OCI-LY3 (cell line): ENCODE results near the gene ODAD2.

Experiments used
- H2AFZ ChIP-seq: fragments of 200-600, 300-600 bp; shearing (Covaris generic); 2 replicates; pipeline ENCODE4 v1.6.0; 2014; ENCODE audit warnings: antibody characterized with exemption, low read depth, low read length
- H3K27ac ChIP-seq: fragments of 200-600, 300-600 bp; sonication (generic); 2 replicates; pipeline ENCODE4 v1.5.1; 2014; ENCODE audit warnings: mild to moderate bottlenecking, low read length, moderate library complexity, mixed read lengths
- H3K27me3 ChIP-seq: fragments of 200-600, 300-600 bp; sonication (generic); 2 replicates; pipeline ENCODE4 v1.6.1; 2014; ENCODE audit warnings: low read depth, low read length, mixed read lengths
- H3K36me3 ChIP-seq: fragments of 200-600, 300-600 bp; sonication (generic); replicated peaks from 2 replicates; pipeline ENCODE3; 2014; ENCODE audit warnings: low read depth, low read length, mixed read lengths
- H3K4me1 ChIP-seq: fragments of 300-600, 200-600 bp; sonication (generic); 2 replicates; pipeline ENCODE4 v1.6.1; 2014; ENCODE audit warnings: low read length, mixed read lengths
- H3K4me2 ChIP-seq: fragments of 200-600, 300-600 bp; sonication (generic); 2 replicates; pipeline ENCODE4 v1.6.1; 2014; ENCODE audit warnings: low read length, mixed read lengths
- H3K4me3 ChIP-seq: fragments of 300-600, 200-600 bp; sonication (generic); 2 replicates; pipeline ENCODE4 v1.5.1; 2014; ENCODE audit warnings: antibody characterized with exemption, mild to moderate bottlenecking, low read length, moderate library complexity
- H3K79me2 ChIP-seq: fragments of 300-600, 200-600 bp; shearing (Covaris generic); 2 replicates; pipeline ENCODE4 v1.6.1; 2014; ENCODE audit warnings: mild to moderate bottlenecking, low read length, mixed read lengths
- H3K9ac ChIP-seq: fragments of 300-600, 200-600 bp; shearing (Covaris generic); 2 replicates; pipeline ENCODE4 v1.6.0; 2014; ENCODE audit warnings: mild to moderate bottlenecking, low read length, moderate library complexity
- H3K9me3 ChIP-seq: fragments of 200-600, 300-600 bp; shearing (Covaris generic); 2 replicates; pipeline ENCODE4 v1.6.1; 2014; ENCODE audit warnings: low read length, mixed read lengths; ENCODE audit not compliant: insufficient read depth
- H4K20me1 ChIP-seq: fragments of 200-600, 300-600 bp; sonication (generic); 2 replicates; pipeline ENCODE4 v1.6.1; 2016; ENCODE audit warnings: low read length, mixed read lengths; ENCODE audit not compliant: insufficient read depth
- EZH2phosphoT487 ChIP-seq: fragments of 200-600 bp; shearing (Covaris generic); IDR thresholded peaks from 2 replicates; pipeline ENCODE4 v1.6.1; 2018; ENCODE audit warnings: antibody characterized with exemption, mixed run types, low read depth
- TF ChIP-seq, protein P1 (sequence below): fragments of 200-600, 300-600 bp; sonication (generic); IDR thresholded peaks from 2 replicates; pipeline ENCODE4 v1.5.1; 2014; ENCODE audit warnings: antibody characterized with exemption, low read length, low read depth

The ODAD2 gene

DNA sequence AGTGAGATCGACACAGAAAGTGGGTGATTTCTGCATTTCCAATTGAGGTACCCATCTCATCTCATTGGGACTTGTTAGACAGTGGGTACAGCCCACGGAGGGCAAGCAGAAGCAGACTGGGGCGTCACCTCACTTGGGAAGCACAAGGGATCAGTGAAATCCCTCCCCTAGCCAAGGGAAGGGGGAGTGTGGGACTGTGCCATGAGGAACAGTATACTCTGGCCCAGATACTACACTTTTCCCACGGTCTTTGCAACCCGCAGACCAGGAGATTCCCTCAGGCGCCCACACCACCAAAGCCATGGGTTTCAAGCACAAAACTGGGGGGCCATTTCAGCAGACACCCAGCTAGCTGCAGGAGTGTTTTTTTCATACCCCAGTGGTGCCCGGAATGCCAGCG, 99.8 kb downstream of the ODAD2 start:
- no peak overlapping the region for H3K4me3 ChIP-seq
- no peak overlapping the region for H3K27ac ChIP-seq
- H3K9ac ChIP-seq: no peak overlapping the region
- no peaks in the 10 kb centered on the region for H3K79me2 ChIP-seq
- H4K20me1 ChIP-seq: no peaks in the 10 kb centered on the region
- H3K4me1 ChIP-seq: no peaks in the 10 kb centered on the region
- no peaks in the 10 kb centered on the region for H3K9me3 ChIP-seq
- no peaks in the 10 kb centered on the region for H3K27me3 ChIP-seq
- no peaks in the 10 kb centered on the region for H3K36me3 ChIP-seq
- no peak for TF ChIP-seq EZH2phosphoT487
- TF ChIP-seq, protein P1, sequence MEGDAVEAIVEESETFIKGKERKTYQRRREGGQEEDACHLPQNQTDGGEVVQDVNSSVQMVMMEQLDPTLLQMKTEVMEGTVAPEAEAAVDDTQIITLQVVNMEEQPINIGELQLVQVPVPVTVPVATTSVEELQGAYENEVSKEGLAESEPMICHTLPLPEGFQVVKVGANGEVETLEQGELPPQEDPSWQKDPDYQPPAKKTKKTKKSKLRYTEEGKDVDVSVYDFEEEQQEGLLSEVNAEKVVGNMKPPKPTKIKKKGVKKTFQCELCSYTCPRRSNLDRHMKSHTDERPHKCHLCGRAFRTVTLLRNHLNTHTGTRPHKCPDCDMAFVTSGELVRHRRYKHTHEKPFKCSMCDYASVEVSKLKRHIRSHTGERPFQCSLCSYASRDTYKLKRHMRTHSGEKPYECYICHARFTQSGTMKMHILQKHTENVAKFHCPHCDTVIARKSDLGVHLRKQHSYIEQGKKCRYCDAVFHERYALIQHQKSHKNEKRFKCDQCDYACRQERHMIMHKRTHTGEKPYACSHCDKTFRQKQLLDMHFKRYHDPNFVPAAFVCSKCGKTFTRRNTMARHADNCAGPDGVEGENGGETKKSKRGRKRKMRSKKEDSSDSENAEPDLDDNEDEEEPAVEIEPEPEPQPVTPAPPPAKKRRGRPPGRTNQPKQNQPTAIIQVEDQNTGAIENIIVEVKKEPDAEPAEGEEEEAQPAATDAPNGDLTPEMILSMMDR: no peak
- H3K4me2 ChIP-seq: no peak overlapping the region
- no peak overlapping the region for H2AFZ ChIP-seq

DNA sequence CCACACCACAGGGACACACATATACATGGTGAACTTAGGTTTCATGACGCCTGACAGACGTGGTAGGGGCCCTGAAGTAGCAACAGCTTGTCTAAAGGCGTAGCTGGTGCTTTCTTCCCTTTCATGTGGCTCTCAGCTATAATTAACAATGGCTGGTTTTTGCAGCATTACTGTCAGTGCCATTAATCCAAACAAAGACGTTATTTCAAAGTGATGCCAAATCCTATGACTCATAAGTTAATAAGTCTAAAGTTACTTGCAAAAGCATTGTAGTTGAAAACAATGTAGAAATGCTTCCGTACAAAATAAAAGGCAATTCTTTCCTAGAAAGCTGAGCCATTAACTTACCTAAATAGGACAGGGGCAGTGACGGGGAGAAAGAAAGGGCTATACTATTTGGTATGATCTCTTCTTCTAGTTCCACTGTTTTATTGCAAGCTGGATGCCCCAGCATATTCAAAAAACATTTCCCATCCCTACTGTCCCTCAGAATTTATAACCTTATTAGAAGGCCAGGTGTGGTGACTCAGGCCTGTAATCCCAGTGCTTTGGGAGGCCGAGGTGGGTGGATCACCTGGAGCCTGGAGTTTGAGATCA, 105.4 kb downstream of the ODAD2 start:
- Histone ChIP-seq H3K4me2 (no peak overlapping the region), H3K4me3 (no peak overlapping the region), H3K36me3 (no peaks in the 10 kb centered on the region), H4K20me1 (no peaks in the 10 kb centered on the region), H3K27me3 (no peaks in the 10 kb centered on the region), H3K79me2 (no peaks in the 10 kb centered on the region), H2AFZ (no peak overlapping the region), H3K27ac (no peak overlapping the region), H3K9ac (no peak overlapping the region), H3K4me1 (no peaks in the 10 kb centered on the region), H3K9me3 (no peaks in the 10 kb centered on the region)
- TF ChIP-seq, protein P1: no peak
- TF ChIP-seq EZH2phosphoT487: no peak

DNA sequence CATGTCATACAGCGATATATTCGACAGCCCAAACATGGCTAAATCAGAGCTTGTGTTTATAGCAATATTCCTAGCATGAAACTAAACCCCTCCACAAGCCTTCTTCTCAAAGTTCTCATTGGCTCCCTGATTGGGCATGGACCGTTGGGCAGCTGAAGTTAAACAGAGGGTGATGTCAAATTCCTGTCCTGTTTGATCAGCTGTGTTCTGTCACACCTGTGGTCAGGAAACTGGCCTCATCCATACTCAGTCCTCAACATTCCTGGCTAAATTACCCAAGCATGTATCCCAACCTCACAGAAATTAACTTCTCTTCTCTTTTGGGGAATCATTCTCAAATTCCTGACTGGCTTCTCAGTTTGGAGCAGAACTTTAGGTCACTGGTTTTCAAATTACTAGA, 107.9 kb downstream of the ODAD2 start:
- Histone ChIP-seq H3K27ac (no peak overlapping the region), H3K36me3 (no peaks in the 10 kb centered on the region), H3K79me2 (no peaks in the 10 kb centered on the region), H3K4me1 (no peaks in the 10 kb centered on the region), H2AFZ (no peak overlapping the region), H3K9ac (no peak overlapping the region), H4K20me1 (no peaks in the 10 kb centered on the region), H3K9me3 (no peaks in the 10 kb centered on the region), H3K27me3 (no peaks in the 10 kb centered on the region), H3K4me2 (no peak overlapping the region), H3K4me3 (no peak overlapping the region)
- TF ChIP-seq EZH2phosphoT487: no peak
- TF ChIP-seq, protein P1: no peak

DNA sequence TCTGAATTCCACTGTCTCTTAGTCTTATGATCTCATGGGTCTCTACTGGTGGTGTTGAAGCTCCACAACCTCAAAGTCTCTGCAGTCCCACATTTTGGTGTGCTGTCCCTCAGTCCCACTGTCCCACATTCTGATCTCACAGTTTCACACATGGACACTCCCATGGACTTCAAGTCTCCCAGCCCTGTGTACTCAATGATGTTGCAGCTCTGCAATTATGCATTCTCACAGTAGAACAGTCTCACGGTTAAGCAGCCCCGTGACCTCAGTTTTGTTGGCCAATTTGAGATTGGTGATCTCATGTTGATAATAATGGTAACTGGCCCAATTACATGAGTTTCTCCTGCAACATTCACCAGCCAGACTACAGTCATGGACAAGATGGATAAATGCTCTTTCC, 109.4 kb downstream of the ODAD2 start:
- H3K4me2 ChIP-seq: no peak overlapping the region
- no peaks in the 10 kb centered on the region for H3K79me2 ChIP-seq
- no peak overlapping the region for H3K9ac ChIP-seq
- H3K36me3 ChIP-seq: no peaks in the 10 kb centered on the region
- H3K27ac ChIP-seq: no peak overlapping the region
- no peaks in the 10 kb centered on the region for H4K20me1 ChIP-seq
- no peaks in the 10 kb centered on the region for H3K9me3 ChIP-seq
- TF ChIP-seq EZH2phosphoT487: no peak
- TF ChIP-seq, protein P1: no peak
- H3K4me1 ChIP-seq: no peaks in the 10 kb centered on the region
- H2AFZ ChIP-seq: no peak overlapping the region
- no peak overlapping the region for H3K4me3 ChIP-seq
- no peaks in the 10 kb centered on the region for H3K27me3 ChIP-seq
